HG02981 (cell line): ENCODE results near the gene SLC7A6OS.

Experiments used
- ATAC-seq: cut with Tn5 transposase; IDR thresholded peaks from one replicate; pipeline ENCODE4 v1.9.1; 2021; ENCODE audit warnings: mild to moderate bottlenecking, moderate library complexity; ENCODE audit not compliant: unreplicated experiment

SLC7A6OS gene

GRCh38 chr16:68345351-68345810, 34.6 kb upstream of the SLC7A6OS start:
- no peak for ATAC-seq

- ATAC-seq = no peak
Observed at GRCh38 chr16:68344252-68344651, 33.5 kb upstream of the SLC7A6OS start.

- no peak for ATAC-seq
Observed at GRCh38 chr16:68343137-68343536, 32.4 kb upstream of the SLC7A6OS start.

- no peak for ATAC-seq
Observed at GRCh38 chr16:68342620-68343019, 31.9 kb upstream of the SLC7A6OS start.

GRCh38 chr16:68339214-68339613, 28.5 kb upstream of the SLC7A6OS start:
- no peak for ATAC-seq

GRCh38 chr16:68338326-68339119, 27.8 kb upstream of the SLC7A6OS start:
- no peak for ATAC-seq

GRCh38 chr16:68335175-68335574, 24.4 kb upstream of the SLC7A6OS start:
- ATAC-seq = no peak

GRCh38 chr16:68332411-68333121, 21.8 kb upstream of the SLC7A6OS start:
- no peak for ATAC-seq

- no peak for ATAC-seq
Observed at GRCh38 chr16:68331879-68332410, 21.2 kb upstream of the SLC7A6OS start.

- ATAC-seq = no peak
Observed at GRCh38 chr16:68328860-68329390, 18.2 kb upstream of the SLC7A6OS start.

GRCh38 chr16:68328151-68328859, 17.6 kb upstream of the SLC7A6OS start:
- peak; percentile 63 for ATAC-seq

GRCh38 chr16:68324780-68325357, 14.1 kb upstream of the SLC7A6OS start:
- ATAC-seq = no peak

GRCh38 chr16:68324336-68324735, 13.6 kb upstream of the SLC7A6OS start:
- no peak for ATAC-seq

GRCh38 chr16:68319185-68319908, 8.6 kb upstream of the SLC7A6OS start:
- ATAC-seq = no peak

GRCh38 chr16:68313116-68313515, 2.4 kb upstream of the SLC7A6OS start:
- no peak for ATAC-seq

- peak; percentile 27 for ATAC-seq
Observed at GRCh38 chr16:68310437-68310773, 341 bp downstream of the SLC7A6OS start.

- no peak for ATAC-seq
Observed at GRCh38 chr16:68309799-68310198, 947 bp downstream of the SLC7A6OS start.

GRCh38 chr16:68306633-68307032, 4.1 kb downstream of the SLC7A6OS start:
- no peak for ATAC-seq

GRCh38 chr16:68300734-68301459, 9.8 kb downstream of the SLC7A6OS start:
- no peak for ATAC-seq
